ENCODE measurements around the gene RRAD.
A peak's percentile ranks its signal among the peaks of the same experiment; 100 is the strongest.
"Not testable (repeated sequence)": the region's sequence is repeated elsewhere in the genome, so short reads cannot be mapped to it uniquely, and the experiment has no call there.

Gene RRAD

GRCh38 chr16:66925322-66925840 is at the start of gene RRAD:
Gene RRAD (minus strand): TSS chr16:66925535. CDS start chr16:66925179, 356 bp downstream.
- no peak for DNase-seq (ENCODE audit: low read depth)
- TF ChIP-seq CTCF (conservative IDR thresholded peaks at IDR 0.05; ENCODE audit: low read depth, low read length), result no peak
- H3K4me3 ChIP-seq (ENCODE audit: low read length), result peak within 1 kb of the TSS; percentile 52

- H3K4me3 ChIP-seq (ENCODE audit: low read length); DNase-seq (ENCODE audit: low read depth): not testable (repeated sequence)
Observed at GRCh38 chr16:66974932-66975246, 49.6 kb upstream of the RRAD start.

GRCh38 chr16:66974156-66974931 is 49.0 kb upstream of the RRAD start:
- not testable (repeated sequence) for H3K4me3 ChIP-seq (ENCODE audit: low read length)

GRCh38 chr16:66973716-66974115 is 48.4 kb upstream of the RRAD start:
- DNase-seq (ENCODE audit: low read depth), result no peak
- TF ChIP-seq CTCF (conservative IDR thresholded peaks at IDR 0.05; ENCODE audit: low read depth, low read length), result no peak
- no peak overlapping the region for H3K4me3 ChIP-seq (ENCODE audit: low read length)

More at GRCh38 chr16:66974156-66974931, 49.0 kb upstream of the RRAD start:
- DNase-seq (ENCODE audit: low read depth), result not testable (repeated sequence)

- no peak overlapping the region for H3K4me3 ChIP-seq (ENCODE audit: low read length)
- no peak for DNase-seq (ENCODE audit: low read depth)
- no peak for TF ChIP-seq CTCF (conservative IDR thresholded peaks at IDR 0.05; ENCODE audit: low read depth, low read length)
Observed at GRCh38 chr16:66972983-66973382, 47.6 kb upstream of the RRAD start.

GRCh38 chr16:66970775-66971720 is 45.7 kb upstream of the RRAD start:
- no peak for DNase-seq (ENCODE audit: low read depth)
- no peak overlapping the region for H3K4me3 ChIP-seq (ENCODE audit: low read length)
- no peak for TF ChIP-seq CTCF (conservative IDR thresholded peaks at IDR 0.05; ENCODE audit: low read depth, low read length)

- no peak for DNase-seq (ENCODE audit: low read depth)
- TF ChIP-seq CTCF (conservative IDR thresholded peaks at IDR 0.05; ENCODE audit: low read depth, low read length), result no peak
- H3K4me3 ChIP-seq (ENCODE audit: low read length), result no peak overlapping the region
Observed at GRCh38 chr16:66968847-66969246, 43.5 kb upstream of the RRAD start.

Measured in retinal pigment epithelial cell (primary cell).